GM23338 (cell line): ENCODE measurements around the gene MAPK11. TPM values are rescaled to one million over a fixed set of nuclear protein-coding genes. Genes with fewer than 3 reads are reported as not detected.

Source experiments
- ATAC-seq: fragments of 200-7000 bp; cut with Tn5 transposase; 3 replicates; pipeline ENCODE4 v1.9.1; 2020
- DNase-seq: peaks from one replicate; pipeline ENCODE4 v3.0.0-alpha.2; 2015; ENCODE audit warnings: low spot score
- H2AFZ ChIP-seq: fragments of 200-600 bp; sonication (generic); 2 replicates; pipeline ENCODE4 v1.8.0; 2016; ENCODE audit warnings: antibody characterized with exemption, mild to moderate bottlenecking, moderate library complexity
- H3F3A ChIP-seq: fragments of 200-600 bp; sonication (generic); replicated peaks from 2 replicates; pipeline ENCODE4 v1.8.0; 2017; ENCODE audit warnings: antibody characterized with exemption, mixed run types, low read depth
- H3K27ac ChIP-seq: fragments of 200-600 bp; sonication (generic); 2 replicates; pipeline ENCODE4 v1.6.1; 2016; ENCODE audit warnings: low read depth
- H3K27me3 ChIP-seq: fragments of 200-600 bp; sonication (generic); 2 replicates; pipeline ENCODE4 v1.8.0; 2016; ENCODE audit warnings: mild to moderate bottlenecking, mixed run types, moderate library complexity; ENCODE audit not compliant: insufficient read depth
- H3K36me3 ChIP-seq: fragments of 200-600 bp; sonication (generic); 2 replicates; pipeline ENCODE4 v1.8.0; 2016; ENCODE audit warnings: mild to moderate bottlenecking; ENCODE audit not compliant: insufficient read depth
- H3K4me1 ChIP-seq: fragments of 200-600 bp; sonication (generic); 2 replicates; pipeline ENCODE4 v1.8.0; 2016; ENCODE audit warnings: mild to moderate bottlenecking, moderate library complexity; ENCODE audit not compliant: insufficient read depth
- H3K4me2 ChIP-seq: fragments of 200-600 bp; sonication (generic); 2 replicates; pipeline ENCODE4 v1.7.1; 2017; ENCODE audit warnings: mixed run types
- H3K4me3 ChIP-seq: fragments of 200-600 bp; sonication (generic); 2 replicates; pipeline ENCODE4 v1.6.1; 2016; ENCODE audit warnings: mixed run types
- H3K79me2 ChIP-seq: fragments of 200-600 bp; sonication (generic); replicated peaks from 2 replicates; pipeline ENCODE4 v1.8.0; 2017; ENCODE audit warnings: mild to moderate bottlenecking; ENCODE audit not compliant: insufficient read depth
- H3K9me2 ChIP-seq: fragments of 200-600 bp; sonication (generic); 2 replicates; pipeline ENCODE4 v1.8.0; 2017; ENCODE audit not compliant: insufficient read depth
- H4K20me1 ChIP-seq: fragments of 200-600 bp; sonication (generic); replicated peaks from 2 replicates; pipeline ENCODE4 v1.8.0; 2017; ENCODE audit warnings: mild to moderate bottlenecking; ENCODE audit not compliant: insufficient read depth
- H3K27ac Mint-ChIP-seq: 2 replicates; pipeline ENCODE4 v1.8.0; 2020; ENCODE audit warnings: inconsistent platforms, mild to moderate bottlenecking, moderate library complexity, mixed read lengths
- H3K27me3 Mint-ChIP-seq: 3 replicates; pipeline ENCODE4 v1.8.0; 2022; ENCODE audit warnings: low read depth, mild to moderate bottlenecking, moderate library complexity, mixed read lengths, inconsistent platforms; ENCODE audit not compliant: insufficient read depth, poor library complexity
- H3K36me3 Mint-ChIP-seq: 3 replicates; pipeline ENCODE4 v1.8.0; 2021; ENCODE audit warnings: low read depth, mild to moderate bottlenecking, inconsistent platforms, moderate library complexity, mixed read lengths
- H3K4me1 Mint-ChIP-seq: 3 replicates; pipeline ENCODE4 v1.8.0; 2020; ENCODE audit warnings: mild to moderate bottlenecking, inconsistent platforms, mixed read lengths
- H3K4me3 Mint-ChIP-seq: 3 replicates; pipeline ENCODE4 v1.8.0; 2021; ENCODE audit warnings: moderate library complexity, mild to moderate bottlenecking, inconsistent platforms, mixed read lengths
- H3K9me3 Mint-ChIP-seq: 3 replicates; pipeline ENCODE4 v1.8.0; 2020; ENCODE audit warnings: moderate library complexity, mild to moderate bottlenecking, inconsistent platforms, mixed read lengths
- CREB1 ChIP-seq: fragments of 250-450 bp; sonication (Bioruptor Pico); IDR thresholded peaks from 2 replicates; pipeline ENCODE4 v1.5.0; 2020; ENCODE audit warnings: low read depth, mild to moderate bottlenecking, moderate library complexity
- EZH2 ChIP-seq: fragments of 200-600 bp; sonication (generic); IDR thresholded peaks from one replicate; pipeline ENCODE4 v1.8.0; 2017; ENCODE audit warnings: antibody characterized with exemption, mild to moderate bottlenecking, low read depth; ENCODE audit not compliant: unreplicated experiment
- JUNB ChIP-seq: IDR thresholded peaks from one replicate; pipeline ENCODE4 v1.6.1; 2016; ENCODE audit warnings: antibody characterized with exemption; ENCODE audit not compliant: unreplicated experiment
- NANOG ChIP-seq: IDR thresholded peaks from 2 replicates; pipeline ENCODE4 v1.6.1; 2016; ENCODE audit warnings: antibody characterized with exemption, borderline replicate concordance
- POLR2AphosphoS5 ChIP-seq: IDR thresholded peaks from 2 replicates; pipeline ENCODE4 v1.6.1; 2016; ENCODE audit warnings: antibody characterized with exemption, low read depth
- STAT1 ChIP-seq: IDR thresholded peaks from one replicate; pipeline ENCODE4 v1.6.1; 2016; ENCODE audit warnings: antibody characterized with exemption; ENCODE audit not compliant: unreplicated experiment
- ZNF114 ChIP-seq: fragments of 250-450 bp; sonication (Bioruptor Pico); IDR thresholded peaks from 2 replicates; pipeline ENCODE4 v1.5.0; 2020; ENCODE audit warnings: mild to moderate bottlenecking, moderate library complexity
- ZNF331 ChIP-seq: fragments of 250-450 bp; sonication (Bioruptor Pico); IDR thresholded peaks from 2 replicates; pipeline ENCODE4 v1.5.0; 2020; ENCODE audit warnings: low read depth, mild to moderate bottlenecking, moderate library complexity
- polyA plus RNA-seq: library from polyadenylated mRNA; unstranded; fragments of >200 nt; fragmentation: Nextera tagmentation; extraction: Ambion mirVana; gene quantifications from 2 replicates; pipeline ENCODE4 v1.2.1, GENCODE V29; 2016
- total RNA-seq: library from RNA; depleted of rRNA; stranded (reverse); fragments of >200 nt; shearing (Covaris generic); gene quantifications from 2 replicates; pipeline ENCODE4 v1.2.3, GENCODE V29; 2014
- TF ChIP-seq, protein P1 (sequence below): fragments of 250-450 bp; sonication (Bioruptor Pico); IDR thresholded peaks from 2 replicates; pipeline ENCODE4 v1.5.0; 2020; ENCODE audit warnings: mild to moderate bottlenecking, moderate library complexity
- TF ChIP-seq, protein P2 (sequence below), 2 experiments: fragments of 200-600 bp in 1 of 2; sonication (generic) in 1 of 2; conservative IDR thresholded peaks; 2 replicates each; pipeline versions ENCODE4 v1.5.1 to v1.6.1; 2016 to 2017; ENCODE audit warnings: antibody characterized with exemption in 2 of 2, low read depth in 2 of 2, mild to moderate bottlenecking in 2 of 2, moderate library complexity in 1 of 2
- TF ChIP-seq, protein P3 (sequence below): IDR thresholded peaks from 2 replicates; pipeline ENCODE4 v1.6.1; 2016; ENCODE audit warnings: antibody characterized with exemption
- TF ChIP-seq, protein P4 (sequence below): IDR thresholded peaks from one replicate; pipeline ENCODE4 v1.6.1; 2018; ENCODE audit warnings: antibody characterized with exemption; ENCODE audit not compliant: unreplicated experiment

MAPK11 gene
- total and polyA plus RNA-seq, 2 experiments from 2014 or later = 0.34 to 1.9 TPM

DNA sequence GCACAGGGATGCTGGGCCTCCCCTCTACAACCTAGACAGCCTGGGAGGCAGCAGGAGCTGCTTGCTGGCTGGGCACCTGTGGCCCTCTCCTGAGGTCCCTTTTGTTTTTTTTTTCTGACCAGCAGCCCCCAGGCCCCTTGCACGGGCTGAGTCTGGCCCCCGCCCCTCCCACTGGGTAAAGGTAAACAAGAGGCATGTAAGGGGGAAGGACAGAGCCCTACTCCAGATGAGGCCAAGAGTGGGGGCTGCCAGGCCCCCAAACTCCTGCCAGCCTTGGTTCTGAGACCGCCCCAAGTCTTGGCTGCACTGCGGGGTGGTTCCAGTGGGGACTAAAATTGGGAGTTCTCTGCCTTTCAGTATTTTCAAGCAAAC is 28.1 kb upstream of the MAPK11 start:
- DNase-seq (no peak), ATAC-seq (no peak)
- no peaks in the 10 kb centered on the region for H3K36me3 Mint-ChIP-seq
- TF ChIP-seq EZH2 (no peak), ZNF114 (CRISPR knock-in tag) (no peak), POLR2AphosphoS5 (no peak), NANOG (no peak), CREB1 (no peak), ZNF331 (CRISPR knock-in tag) (no peak), STAT1 (no peak), JUNB (no peak)
- TF ChIP-seq, protein P1, sequence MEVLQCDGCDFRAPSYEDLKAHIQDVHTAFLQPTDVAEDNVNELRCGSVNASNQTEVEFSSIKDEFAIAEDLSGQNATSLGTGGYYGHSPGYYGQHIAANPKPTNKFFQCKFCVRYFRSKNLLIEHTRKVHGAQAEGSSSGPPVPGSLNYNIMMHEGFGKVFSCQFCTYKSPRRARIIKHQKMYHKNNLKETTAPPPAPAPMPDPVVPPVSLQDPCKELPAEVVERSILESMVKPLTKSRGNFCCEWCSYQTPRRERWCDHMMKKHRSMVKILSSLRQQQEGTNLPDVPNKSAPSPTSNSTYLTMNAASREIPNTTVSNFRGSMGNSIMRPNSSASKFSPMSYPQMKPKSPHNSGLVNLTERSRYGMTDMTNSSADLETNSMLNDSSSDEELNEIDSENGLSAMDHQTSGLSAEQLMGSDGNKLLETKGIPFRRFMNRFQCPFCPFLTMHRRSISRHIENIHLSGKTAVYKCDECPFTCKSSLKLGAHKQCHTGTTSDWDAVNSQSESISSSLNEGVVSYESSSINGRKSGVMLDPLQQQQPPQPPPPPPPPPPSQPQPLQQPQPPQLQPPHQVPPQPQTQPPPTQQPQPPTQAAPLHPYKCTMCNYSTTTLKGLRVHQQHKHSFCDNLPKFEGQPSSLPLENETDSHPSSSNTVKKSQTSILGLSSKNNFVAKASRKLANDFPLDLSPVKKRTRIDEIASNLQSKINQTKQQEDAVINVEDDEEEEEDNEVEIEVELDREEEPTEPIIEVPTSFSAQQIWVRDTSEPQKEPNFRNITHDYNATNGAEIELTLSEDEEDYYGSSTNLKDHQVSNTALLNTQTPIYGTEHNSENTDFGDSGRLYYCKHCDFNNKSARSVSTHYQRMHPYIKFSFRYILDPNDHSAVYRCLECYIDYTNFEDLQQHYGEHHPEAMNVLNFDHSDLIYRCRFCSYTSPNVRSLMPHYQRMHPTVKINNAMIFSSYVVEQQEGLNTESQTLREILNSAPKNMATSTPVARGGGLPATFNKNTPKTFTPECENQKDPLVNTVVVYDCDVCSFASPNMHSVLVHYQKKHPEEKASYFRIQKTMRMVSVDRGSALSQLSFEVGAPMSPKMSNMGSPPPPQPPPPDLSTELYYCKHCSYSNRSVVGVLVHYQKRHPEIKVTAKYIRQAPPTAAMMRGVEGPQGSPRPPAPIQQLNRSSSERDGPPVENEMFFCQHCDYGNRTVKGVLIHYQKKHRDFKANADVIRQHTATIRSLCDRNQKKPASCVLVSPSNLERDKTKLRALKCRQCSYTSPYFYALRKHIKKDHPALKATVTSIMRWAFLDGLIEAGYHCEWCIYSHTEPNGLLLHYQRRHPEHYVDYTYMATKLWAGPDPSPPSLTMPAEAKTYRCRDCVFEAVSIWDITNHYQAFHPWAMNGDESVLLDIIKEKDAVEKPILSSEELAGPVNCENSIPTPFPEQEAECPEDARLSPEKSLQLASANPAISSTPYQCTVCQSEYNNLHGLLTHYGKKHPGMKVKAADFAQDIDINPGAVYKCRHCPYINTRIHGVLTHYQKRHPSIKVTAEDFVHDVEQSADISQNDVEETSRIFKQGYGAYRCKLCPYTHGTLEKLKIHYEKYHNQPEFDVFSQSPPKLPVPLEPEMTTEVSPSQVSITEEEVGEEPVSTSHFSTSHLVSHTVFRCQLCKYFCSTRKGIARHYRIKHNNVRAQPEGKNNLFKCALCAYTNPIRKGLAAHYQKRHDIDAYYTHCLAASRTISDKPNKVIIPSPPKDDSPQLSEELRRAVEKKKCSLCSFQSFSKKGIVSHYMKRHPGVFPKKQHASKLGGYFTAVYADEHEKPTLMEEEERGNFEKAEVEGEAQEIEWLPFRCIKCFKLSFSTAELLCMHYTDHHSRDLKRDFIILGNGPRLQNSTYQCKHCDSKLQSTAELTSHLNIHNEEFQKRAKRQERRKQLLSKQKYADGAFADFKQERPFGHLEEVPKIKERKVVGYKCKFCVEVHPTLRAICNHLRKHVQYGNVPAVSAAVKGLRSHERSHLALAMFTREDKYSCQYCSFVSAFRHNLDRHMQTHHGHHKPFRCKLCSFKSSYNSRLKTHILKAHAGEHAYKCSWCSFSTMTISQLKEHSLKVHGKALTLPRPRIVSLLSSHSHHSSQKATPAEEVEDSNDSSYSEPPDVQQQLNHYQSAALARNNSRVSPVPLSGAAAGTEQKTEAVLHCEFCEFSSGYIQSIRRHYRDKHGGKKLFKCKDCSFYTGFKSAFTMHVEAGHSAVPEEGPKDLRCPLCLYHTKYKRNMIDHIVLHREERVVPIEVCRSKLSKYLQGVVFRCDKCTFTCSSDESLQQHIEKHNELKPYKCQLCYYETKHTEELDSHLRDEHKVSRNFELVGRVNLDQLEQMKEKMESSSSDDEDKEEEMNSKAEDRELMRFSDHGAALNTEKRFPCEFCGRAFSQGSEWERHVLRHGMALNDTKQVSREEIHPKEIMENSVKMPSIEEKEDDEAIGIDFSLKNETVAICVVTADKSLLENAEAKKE = no peak
- TF ChIP-seq, protein P2, sequence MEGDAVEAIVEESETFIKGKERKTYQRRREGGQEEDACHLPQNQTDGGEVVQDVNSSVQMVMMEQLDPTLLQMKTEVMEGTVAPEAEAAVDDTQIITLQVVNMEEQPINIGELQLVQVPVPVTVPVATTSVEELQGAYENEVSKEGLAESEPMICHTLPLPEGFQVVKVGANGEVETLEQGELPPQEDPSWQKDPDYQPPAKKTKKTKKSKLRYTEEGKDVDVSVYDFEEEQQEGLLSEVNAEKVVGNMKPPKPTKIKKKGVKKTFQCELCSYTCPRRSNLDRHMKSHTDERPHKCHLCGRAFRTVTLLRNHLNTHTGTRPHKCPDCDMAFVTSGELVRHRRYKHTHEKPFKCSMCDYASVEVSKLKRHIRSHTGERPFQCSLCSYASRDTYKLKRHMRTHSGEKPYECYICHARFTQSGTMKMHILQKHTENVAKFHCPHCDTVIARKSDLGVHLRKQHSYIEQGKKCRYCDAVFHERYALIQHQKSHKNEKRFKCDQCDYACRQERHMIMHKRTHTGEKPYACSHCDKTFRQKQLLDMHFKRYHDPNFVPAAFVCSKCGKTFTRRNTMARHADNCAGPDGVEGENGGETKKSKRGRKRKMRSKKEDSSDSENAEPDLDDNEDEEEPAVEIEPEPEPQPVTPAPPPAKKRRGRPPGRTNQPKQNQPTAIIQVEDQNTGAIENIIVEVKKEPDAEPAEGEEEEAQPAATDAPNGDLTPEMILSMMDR (conservative IDR thresholded peaks at IDR 0.05; ENCODE audit: low read depth in 2 of 2) = no peak
- TF ChIP-seq, protein P3, sequence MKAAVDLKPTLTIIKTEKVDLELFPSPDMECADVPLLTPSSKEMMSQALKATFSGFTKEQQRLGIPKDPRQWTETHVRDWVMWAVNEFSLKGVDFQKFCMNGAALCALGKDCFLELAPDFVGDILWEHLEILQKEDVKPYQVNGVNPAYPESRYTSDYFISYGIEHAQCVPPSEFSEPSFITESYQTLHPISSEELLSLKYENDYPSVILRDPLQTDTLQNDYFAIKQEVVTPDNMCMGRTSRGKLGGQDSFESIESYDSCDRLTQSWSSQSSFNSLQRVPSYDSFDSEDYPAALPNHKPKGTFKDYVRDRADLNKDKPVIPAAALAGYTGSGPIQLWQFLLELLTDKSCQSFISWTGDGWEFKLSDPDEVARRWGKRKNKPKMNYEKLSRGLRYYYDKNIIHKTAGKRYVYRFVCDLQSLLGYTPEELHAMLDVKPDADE = no peak
- TF ChIP-seq, protein P4, sequence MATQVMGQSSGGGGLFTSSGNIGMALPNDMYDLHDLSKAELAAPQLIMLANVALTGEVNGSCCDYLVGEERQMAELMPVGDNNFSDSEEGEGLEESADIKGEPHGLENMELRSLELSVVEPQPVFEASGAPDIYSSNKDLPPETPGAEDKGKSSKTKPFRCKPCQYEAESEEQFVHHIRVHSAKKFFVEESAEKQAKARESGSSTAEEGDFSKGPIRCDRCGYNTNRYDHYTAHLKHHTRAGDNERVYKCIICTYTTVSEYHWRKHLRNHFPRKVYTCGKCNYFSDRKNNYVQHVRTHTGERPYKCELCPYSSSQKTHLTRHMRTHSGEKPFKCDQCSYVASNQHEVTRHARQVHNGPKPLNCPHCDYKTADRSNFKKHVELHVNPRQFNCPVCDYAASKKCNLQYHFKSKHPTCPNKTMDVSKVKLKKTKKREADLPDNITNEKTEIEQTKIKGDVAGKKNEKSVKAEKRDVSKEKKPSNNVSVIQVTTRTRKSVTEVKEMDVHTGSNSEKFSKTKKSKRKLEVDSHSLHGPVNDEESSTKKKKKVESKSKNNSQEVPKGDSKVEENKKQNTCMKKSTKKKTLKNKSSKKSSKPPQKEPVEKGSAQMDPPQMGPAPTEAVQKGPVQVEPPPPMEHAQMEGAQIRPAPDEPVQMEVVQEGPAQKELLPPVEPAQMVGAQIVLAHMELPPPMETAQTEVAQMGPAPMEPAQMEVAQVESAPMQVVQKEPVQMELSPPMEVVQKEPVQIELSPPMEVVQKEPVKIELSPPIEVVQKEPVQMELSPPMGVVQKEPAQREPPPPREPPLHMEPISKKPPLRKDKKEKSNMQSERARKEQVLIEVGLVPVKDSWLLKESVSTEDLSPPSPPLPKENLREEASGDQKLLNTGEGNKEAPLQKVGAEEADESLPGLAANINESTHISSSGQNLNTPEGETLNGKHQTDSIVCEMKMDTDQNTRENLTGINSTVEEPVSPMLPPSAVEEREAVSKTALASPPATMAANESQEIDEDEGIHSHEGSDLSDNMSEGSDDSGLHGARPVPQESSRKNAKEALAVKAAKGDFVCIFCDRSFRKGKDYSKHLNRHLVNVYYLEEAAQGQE = no peak
- peaks cover 28% of the 10 kb centered on the region for H3K27me3 Mint-ChIP-seq
- Histone ChIP-seq H3K4me3 (no peak overlapping the region), H3K27me3 (no peaks in the 10 kb centered on the region), H3K4me2 (peak overlapping the region; percentile 43; the same call in 1 of the 2 replicates), H2AFZ (no peak overlapping the region), H3K36me3 (no peaks in the 10 kb centered on the region), H4K20me1 (peaks cover 5% of the 10 kb centered on the region; the same call in 1 of the 2 replicates), H3K9me2 (no peaks in the 10 kb centered on the region), H3F3A (no peaks in the 10 kb centered on the region; the same call in 1 of the 2 replicates), H3K4me1 (peaks cover 21% of the 10 kb centered on the region; the same call in 1 of the 2 replicates), H3K27ac (no peak overlapping the region), H3K79me2 (peaks cover 42% of the 10 kb centered on the region)
- H3K27ac Mint-ChIP-seq = no peak overlapping the region
- no peaks in the 10 kb centered on the region for H3K9me3 Mint-ChIP-seq
- peaks cover 6% of the 10 kb centered on the region; the same call in 2 of the 3 replicates for H3K4me1 Mint-ChIP-seq
- H3K4me3 Mint-ChIP-seq = no peak overlapping the region; the same call in 2 of the 3 replicates
